GM21528 (cell line): ENCODE data around the gene CARD19.
"Not testable (repeated sequence)": the region's sequence is repeated elsewhere in the genome, so short reads cannot be mapped to it uniquely, and the experiment has no call there.

Experiments used
- ATAC-seq: cut with Tn5 transposase; IDR thresholded peaks from one replicate; pipeline ENCODE4 v1.9.1; 2021; ENCODE audit warnings: mild to moderate bottlenecking, moderate library complexity; ENCODE audit not compliant: unreplicated experiment, low FRiP score

Gene CARD19

DNA sequence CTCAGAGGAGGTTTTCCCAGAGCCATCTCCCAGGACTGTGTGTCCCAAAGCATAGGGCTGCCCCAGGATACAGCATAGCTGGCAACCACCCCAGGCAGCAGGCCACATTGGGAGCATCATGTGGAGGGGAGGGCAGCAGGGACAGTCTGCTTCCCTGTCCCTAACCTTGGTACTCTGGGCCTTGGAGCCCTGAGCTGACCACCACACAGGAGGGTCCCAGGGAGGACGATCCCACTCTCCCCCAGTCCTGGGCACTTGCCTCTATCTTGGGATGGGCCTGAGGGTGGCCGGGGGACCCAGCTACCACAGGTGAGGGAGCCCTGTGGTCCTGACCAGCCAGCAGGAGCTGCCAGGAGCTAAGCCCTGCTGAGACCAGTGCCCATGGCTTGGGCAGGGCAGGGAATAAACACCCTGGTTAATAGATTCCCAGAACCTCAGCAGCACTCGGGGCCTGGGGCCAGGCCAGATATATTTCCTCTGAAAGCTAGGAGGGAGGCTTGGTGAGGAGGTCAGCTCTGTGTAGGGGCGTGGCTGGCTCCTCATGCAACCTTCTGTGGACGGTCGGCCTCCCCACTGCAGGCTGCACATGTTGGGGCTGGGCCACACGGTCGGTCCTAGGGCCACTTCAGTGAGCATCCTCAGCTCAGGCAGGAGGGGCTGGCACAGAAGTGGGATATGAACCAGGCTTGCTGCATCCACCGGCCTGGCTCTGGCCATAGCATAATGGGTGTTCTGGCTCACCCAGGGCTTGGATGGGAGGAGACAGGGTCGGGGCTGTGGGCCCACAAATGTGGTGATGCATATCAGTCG lies 33.9 kb downstream of the CARD19 start:
- ATAC-seq = no peak

GRCh38 chr9:93130861-93131481 lies 35.0 kb downstream of the CARD19 start:
- ATAC-seq = no peak

DNA sequence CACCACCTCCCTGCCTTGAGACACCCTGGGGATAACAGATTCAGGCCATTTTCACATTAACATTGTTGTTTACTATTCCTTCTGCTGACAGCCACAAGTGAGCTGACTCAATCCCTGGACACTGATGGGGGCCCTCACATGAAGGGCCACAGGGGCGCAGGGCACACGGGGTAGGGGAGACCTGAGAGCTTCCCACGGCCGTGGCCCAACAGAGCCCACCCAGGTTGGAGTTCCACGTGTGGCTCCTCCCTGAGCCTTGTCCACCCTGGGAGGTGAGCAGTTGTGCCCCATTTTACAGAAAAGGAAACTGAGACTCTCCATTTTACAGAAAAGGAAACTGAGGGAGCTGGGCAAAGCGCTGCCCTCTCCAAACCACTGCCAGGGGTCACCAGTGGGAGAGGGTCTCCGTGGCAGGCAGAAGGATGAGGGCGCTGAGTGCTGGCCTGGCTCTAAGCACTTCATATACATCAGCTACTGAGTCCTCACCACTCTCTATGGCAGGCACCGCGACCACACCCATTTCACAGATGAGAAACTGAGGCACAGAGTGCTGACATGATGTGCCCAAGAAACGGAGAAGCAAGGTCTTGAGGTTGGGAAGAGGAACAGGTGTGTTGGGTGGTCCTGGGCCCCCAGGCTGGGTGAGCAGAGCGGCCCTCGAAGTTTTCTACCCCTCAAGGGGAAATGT lies 35.7 kb downstream of the CARD19 start:
- ATAC-seq = no peak

DNA sequence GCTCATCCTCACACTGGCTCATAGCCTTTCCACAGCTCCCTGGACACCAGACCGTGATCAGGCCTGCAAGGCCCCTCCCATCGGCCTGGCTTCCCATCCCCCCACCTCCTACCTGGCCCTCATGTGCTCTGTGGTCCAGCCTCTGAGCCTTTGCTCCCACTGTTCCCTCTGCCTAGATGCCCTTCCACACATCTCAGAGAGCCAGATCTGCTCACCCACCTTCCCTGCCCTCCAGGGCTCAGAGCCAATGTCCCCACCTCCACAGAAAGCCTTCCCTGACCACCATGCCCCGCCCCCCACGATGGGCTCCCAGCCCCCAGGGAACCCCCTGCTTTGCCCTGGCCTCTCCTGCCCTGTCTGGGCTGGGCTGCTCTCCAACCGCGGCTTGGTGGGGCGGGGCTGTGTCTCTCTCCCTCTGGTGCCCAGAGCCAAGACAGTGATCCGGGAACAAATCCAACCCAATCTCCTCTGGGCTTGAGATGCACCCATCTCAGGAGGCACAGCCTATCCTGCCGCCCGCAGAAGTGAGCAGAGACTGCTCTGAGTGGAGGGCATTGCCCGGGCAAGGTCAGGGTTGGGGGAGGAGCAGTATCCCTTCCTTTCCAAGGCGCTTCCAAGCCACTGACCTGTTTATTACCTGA lies 36.4 kb downstream of the CARD19 start:
- ATAC-seq = no peak

GRCh38 chr9:93132946-93133680 lies 37.1 kb downstream of the CARD19 start:
- ATAC-seq = no peak

DNA sequence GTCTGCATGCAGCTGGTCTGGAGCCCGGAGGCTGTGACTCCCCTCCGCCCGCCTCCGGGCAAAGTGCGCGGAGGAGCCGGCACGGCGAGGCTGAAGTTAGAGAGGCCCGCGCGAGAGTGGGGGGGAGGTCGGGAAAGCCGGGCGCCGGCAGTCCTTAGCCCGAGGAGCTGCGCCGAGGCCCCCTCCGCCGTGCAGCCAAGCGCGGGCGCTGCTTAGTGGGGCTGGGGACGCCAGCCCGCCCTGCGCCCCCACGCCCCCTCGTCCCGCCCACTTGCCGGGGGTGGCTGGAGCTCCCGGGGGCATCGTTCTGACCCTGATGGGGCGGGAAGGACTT lies 37.6 kb downstream of the CARD19 start:
- peak; percentile 46 for ATAC-seq

DNA sequence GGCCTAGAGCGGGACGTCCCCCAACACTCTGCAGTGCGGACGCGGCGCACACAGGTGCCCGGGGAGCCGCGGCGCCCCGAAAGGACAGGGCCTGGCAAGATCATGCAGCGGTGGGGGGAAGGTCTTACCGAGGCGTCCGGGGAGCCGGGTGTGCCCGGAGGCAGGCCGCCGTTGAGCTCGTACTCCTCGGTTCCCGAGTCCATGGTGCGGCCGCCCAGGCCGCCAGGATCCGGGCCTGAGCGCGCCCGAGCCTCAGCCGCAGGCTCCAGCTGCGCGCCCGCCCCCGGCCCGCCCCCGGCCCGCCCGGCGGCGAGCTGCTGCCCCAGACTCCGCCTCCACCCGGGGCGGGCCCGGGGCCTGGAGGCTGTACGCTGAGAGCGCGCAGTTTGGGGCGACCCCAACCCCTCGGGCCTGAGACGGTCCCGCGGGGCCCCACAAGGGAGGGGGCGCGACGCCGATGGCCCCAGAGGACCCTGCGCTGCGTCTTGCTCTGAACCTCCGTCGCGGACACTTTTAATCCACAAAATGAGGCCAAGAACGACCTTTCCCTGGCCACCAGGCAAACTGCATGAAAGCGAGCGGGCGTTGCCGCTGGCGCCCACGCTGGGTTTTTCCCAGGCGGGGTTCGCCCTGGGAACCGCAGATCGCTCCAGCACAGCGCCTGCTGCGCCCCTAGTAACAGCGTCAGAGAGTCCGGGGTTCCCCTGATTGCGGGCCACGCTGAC lies 38.2 kb downstream of the CARD19 start, which contains the start of gene NINJ1:
Gene NINJ1, minus strand, starts transcription at position 237 of the 725 bp plus-strand sequence. Its CDS starts 34 bp downstream, at position 203.
- peak; percentile 73 for ATAC-seq

DNA sequence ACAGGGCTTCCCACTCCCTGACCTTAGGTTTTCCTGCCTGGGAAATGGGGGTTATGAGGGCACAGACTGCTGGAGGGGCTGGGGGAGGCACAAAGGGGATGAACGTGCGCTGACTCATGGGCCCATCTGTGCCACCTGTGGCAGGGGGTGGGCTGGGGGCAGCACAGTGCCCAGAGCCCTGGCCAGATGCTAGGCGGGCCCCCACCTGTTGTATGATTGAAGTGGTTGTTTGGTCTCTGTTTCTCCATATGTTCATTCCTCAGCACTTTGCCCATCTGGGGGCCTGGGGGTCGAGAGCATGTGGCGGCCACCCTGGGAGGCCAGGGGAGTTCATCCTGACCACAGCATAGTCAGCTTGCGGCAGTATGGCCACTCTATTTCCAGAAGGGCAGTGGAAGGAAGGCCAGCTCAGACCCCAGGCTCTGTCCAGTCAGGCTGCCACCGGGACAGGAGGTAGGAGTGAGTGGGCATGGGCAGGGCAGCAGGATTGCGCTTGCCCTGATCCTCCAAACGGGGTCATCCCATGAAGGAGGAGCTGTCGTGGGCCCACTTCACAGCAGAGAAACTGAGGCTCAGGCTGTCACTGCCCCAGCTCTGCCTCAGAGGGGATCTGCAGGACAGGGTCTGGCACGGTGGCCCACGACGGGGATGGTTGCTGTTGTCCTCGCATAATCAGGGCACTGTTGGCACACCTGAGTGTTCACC lies 38.9 kb downstream of the CARD19 start:
- no peak for ATAC-seq

GRCh38 chr9:93136011-93136440 lies 40.0 kb downstream of the CARD19 start:
- no peak for ATAC-seq

DNA sequence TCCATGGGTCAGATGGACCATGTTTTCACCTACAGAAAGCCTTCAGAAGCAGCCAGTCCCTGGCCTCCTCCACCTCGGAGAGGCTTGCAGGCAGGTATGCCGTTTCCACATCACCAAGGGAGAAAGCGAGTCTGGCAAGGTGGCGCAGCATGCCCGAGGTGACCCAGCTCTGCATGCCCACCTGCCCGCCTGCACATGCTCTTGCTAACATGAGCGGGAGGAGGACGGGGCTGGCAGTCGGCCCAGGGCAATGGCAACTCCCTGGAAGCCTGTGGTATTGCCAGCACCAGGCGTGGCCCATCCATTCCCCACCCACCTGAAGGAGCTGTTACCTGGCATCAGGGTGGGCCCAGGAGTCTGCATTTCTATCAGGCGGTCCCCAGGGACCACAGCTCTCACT lies 41.3 kb downstream of the CARD19 start:
- no peak for ATAC-seq

DNA sequence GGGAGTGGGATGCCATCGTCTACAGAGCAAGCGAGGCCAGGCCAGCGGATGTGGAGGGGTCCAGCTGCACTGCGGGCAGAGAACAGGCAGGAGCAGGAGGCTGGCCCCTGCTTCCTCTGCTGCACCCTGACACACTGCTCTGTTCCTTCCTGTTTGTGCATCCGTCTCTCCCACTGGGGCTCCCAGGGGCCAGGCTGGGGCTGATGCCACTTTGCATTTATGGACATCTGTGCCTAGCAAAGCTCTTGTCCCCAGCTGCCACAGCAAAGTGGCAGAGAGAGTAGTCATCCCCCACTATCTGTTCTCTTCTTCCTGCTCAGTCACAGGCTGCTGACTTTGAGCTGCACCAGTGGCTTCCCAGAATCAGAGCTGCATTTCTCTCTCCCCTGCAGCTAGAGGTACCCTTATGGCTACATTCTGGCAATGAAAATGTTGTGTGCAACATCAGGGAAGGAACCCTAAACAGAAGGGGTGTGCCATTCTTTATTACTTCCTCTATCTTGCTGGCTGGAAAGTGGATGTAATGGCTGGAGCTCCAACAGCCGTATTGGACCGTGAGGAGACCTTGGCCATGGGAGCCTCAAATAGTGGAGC lies 42.3 kb downstream of the CARD19 start:
- no peak for ATAC-seq

DNA sequence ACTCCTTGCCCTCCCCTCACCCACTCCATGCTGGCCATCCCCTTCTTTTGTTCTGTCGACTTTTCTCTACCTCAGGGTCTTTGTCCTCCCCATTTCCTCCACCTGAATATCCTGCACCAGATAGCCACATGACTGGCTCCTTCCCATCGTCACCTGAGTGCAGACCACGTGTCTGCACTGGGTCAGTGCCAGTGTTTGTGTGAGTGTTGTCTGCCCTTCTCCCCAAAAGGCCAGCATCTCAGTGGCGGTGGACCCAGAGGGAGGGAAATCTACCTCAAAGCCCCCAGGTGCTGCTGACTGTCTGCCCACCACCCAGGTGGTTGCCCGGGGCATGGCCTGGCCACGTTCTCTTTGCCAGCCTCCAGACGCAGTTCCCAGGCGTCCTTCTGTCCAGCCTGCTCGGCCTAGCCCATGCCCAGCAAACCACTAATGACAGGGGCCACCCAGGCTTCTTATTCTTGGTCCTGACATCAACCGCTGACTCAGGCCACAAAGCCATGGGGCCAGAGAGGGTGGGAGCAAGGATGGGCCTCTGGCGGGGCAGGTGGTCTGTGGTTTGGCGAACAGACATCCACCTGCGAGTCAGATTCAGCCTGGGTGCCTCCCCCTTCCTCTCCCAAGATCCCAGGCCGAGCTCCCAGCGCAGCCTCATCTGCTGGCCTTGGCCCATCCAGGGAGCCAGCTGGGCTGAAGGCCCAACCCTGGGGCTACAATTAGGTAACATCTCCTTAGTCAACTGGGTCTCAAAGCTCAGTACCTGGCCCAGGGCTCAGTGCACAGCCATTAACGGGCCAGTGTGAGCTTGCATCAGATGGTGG lies 43.6 kb downstream of the CARD19 start:
- ATAC-seq = no peak

- ATAC-seq = no peak
Observed at GRCh38 chr9:93141771-93142483, 45.9 kb downstream of the CARD19 start.

GRCh38 chr9:93143830-93144530 lies 48.0 kb downstream of the CARD19 start:
- no peak for ATAC-seq

DNA sequence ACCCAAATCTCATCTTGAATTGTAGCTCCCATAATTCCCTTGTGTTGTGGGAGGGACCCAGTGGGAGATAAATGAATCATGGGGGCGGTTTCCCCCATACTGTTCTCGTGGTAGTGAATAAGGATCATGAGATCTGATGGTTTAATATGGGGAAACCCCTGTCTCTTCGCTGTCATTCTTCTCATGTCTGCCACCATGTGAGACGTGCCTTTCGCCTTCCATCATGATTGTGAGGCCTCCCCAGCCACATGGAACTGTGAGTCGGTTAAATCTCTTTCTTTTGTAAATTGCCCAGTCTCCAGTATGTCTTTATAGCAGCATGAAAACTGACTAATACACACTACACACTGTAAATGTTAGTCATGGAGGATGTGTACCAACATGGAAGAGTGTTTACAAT lies 50.7 kb downstream of the CARD19 start:
- not testable (repeated sequence) for ATAC-seq

- no peak for ATAC-seq
Observed at GRCh38 chr9:93147632-93148031, 51.6 kb downstream of the CARD19 start.

GRCh38 chr9:93148721-93149120 lies 52.7 kb downstream of the CARD19 start:
- ATAC-seq = no peak
